Endothelial cell of umbilical vein (primary cell): ENCODE measurements around the gene ADGRL3.

Source experiments
- EZH2 ChIP-seq: IDR thresholded peaks from 2 replicates; pipeline ENCODE4 v1.6.1; 2012; ENCODE audit warnings: borderline replicate concordance, low read depth, mild to moderate bottlenecking, moderate library complexity, low read length, inconsistent platforms; ENCODE audit not compliant: severe bottlenecking
- GATA2 ChIP-seq: IDR thresholded peaks from 2 replicates; pipeline ENCODE4 v1.7.0; 2011; ENCODE audit warnings: low read depth, mild to moderate bottlenecking, moderate library complexity, mixed read lengths, low read length; ENCODE audit not compliant: insufficient read length, insufficient read depth
- JUN ChIP-seq: IDR thresholded peaks from 2 replicates; pipeline ENCODE4 v1.6.1; 2011; ENCODE audit warnings: borderline replicate concordance, low read depth; ENCODE audit not compliant: insufficient read length, insufficient read depth
- MYC ChIP-seq: IDR thresholded peaks from one replicate; pipeline ENCODE4 v1.6.1; 2011; ENCODE audit warnings: mild to moderate bottlenecking, low read depth, low read length
- POLR2A ChIP-seq: IDR thresholded peaks from 2 replicates; pipeline ENCODE4 v1.6.1; 2012; ENCODE audit warnings: low read depth, mild to moderate bottlenecking, control low read depth, low read length
- POLR2AphosphoS5 ChIP-seq: IDR thresholded peaks from 2 replicates; pipeline ENCODE4 v1.6.1; 2012; ENCODE audit warnings: low read depth, mild to moderate bottlenecking, control low read depth, low read length, moderate library complexity; ENCODE audit not compliant: insufficient read depth
- TF ChIP-seq, protein P1 (sequence below), 2 donors: IDR thresholded peaks; 1 replicate in 1 of 2; 2 replicates in 1 of 2; pipeline ENCODE4 v1.5.1; 2011; ENCODE audit warnings: low read length in 2 of 2, mild to moderate bottlenecking in 2 of 2, moderate library complexity in 2 of 2, control low read depth in 1 of 2, inconsistent platforms in 1 of 2, low read depth in 1 of 2; ENCODE audit not compliant: insufficient read depth in 1 of 2; ENCODE audit errors: extremely low read depth in 1 of 2
- TF ChIP-seq, protein P2 (sequence below): IDR thresholded peaks from 2 replicates; pipeline ENCODE4 v1.6.1; 2011; ENCODE audit not compliant: insufficient read depth, insufficient read length

DNA sequence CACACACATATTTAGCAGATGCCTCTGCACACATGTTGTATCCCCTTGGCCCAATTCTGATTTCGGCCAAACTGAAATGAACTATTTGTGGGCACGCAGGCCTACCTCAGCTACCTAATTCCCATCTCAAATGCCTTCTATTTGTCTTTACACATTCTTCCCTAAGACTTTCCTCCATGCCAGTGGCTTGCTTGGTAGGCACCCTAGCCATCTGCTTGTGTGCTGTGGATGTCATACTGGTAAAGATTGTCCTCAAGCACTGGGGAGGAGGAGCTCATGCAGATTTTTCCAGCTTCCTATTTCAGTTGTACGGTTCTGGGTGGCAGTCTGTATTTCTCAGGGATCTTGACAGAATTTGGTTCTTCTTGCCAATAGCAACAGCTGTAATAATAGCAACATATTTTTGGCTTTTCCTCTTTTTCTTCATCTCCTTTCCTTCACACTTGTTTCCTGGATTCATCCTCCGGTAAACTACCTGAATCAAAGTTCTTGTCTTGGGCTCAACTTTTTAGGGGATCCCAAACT lies 514.3 kb downstream of the ADGRL3 start:
- TF ChIP-seq POLR2A (no peak), JUN (no peak), POLR2AphosphoS5 (no peak), GATA2 (no peak), EZH2 (no peak), MYC (no peak)
- TF ChIP-seq, protein P1, sequence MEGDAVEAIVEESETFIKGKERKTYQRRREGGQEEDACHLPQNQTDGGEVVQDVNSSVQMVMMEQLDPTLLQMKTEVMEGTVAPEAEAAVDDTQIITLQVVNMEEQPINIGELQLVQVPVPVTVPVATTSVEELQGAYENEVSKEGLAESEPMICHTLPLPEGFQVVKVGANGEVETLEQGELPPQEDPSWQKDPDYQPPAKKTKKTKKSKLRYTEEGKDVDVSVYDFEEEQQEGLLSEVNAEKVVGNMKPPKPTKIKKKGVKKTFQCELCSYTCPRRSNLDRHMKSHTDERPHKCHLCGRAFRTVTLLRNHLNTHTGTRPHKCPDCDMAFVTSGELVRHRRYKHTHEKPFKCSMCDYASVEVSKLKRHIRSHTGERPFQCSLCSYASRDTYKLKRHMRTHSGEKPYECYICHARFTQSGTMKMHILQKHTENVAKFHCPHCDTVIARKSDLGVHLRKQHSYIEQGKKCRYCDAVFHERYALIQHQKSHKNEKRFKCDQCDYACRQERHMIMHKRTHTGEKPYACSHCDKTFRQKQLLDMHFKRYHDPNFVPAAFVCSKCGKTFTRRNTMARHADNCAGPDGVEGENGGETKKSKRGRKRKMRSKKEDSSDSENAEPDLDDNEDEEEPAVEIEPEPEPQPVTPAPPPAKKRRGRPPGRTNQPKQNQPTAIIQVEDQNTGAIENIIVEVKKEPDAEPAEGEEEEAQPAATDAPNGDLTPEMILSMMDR (IDR thresholded peaks at IDR 0.05; ENCODE audit: extremely low read depth in 1 of 2, insufficient read depth in 1 of 2, low read depth in 1 of 2, low read length in 2 of 2) = no peak
- TF ChIP-seq, protein P2, sequence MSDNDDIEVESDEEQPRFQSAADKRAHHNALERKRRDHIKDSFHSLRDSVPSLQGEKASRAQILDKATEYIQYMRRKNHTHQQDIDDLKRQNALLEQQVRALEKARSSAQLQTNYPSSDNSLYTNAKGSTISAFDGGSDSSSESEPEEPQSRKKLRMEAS = no peak
